Activated CD4-positive, alpha-beta T cell treated with anti-CD3 and anti-CD28 coated beads, Interleukin-2, amount 50 U/mL, for 1 hour (primary cell): Measurements from ENCODE around the gene SLC19A1.

Experiments
- DNase-seq: peaks from one replicate; pipeline ENCODE4 v3.0.0-alpha.2; 2020

SLC19A1 gene

GRCh38 chr21:45542242-45542666 is at the start of gene SLC19A1:
TSS of gene SLC19A1 (minus strand) at chr21:45542440. CDS start at chr21:45537959, 4,481 bp downstream.
- peak; percentile 68 for DNase-seq

DNA sequence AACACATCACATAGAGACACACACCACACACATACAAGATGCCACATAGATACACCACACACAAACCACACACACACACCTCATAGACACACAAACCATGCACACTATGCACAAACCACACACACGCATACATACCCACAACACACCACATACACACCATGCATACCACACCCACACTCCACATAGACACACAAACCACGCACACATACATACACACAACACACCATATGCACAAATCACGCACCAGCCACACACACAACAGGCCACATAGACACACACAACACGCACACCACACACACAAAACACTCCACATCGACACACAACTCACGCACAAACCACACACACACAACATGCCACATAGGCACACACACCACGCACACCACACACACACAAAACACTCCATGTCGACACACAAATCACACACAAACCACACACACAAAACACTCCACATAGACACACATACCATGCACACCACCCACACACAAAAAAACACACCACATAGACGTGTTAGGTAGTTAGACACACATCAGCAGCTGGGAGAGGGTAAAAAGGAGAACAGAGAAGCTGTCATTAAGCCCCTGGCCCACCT is 49.5 kb upstream of the SLC19A1 start:
- no peak for DNase-seq

GRCh38 chr21:45590726-45591618 is 48.7 kb upstream of the SLC19A1 start:
- peak; percentile 36 for DNase-seq

GRCh38 chr21:45590246-45590725 is 48.0 kb upstream of the SLC19A1 start:
- DNase-seq: peak; percentile 79

GRCh38 chr21:45589686-45590245 is 47.5 kb upstream of the SLC19A1 start:
- DNase-seq: no peak

- no peak for DNase-seq
Measured at GRCh38 chr21:45588871-45589491, 46.7 kb upstream of the SLC19A1 start.

DNA sequence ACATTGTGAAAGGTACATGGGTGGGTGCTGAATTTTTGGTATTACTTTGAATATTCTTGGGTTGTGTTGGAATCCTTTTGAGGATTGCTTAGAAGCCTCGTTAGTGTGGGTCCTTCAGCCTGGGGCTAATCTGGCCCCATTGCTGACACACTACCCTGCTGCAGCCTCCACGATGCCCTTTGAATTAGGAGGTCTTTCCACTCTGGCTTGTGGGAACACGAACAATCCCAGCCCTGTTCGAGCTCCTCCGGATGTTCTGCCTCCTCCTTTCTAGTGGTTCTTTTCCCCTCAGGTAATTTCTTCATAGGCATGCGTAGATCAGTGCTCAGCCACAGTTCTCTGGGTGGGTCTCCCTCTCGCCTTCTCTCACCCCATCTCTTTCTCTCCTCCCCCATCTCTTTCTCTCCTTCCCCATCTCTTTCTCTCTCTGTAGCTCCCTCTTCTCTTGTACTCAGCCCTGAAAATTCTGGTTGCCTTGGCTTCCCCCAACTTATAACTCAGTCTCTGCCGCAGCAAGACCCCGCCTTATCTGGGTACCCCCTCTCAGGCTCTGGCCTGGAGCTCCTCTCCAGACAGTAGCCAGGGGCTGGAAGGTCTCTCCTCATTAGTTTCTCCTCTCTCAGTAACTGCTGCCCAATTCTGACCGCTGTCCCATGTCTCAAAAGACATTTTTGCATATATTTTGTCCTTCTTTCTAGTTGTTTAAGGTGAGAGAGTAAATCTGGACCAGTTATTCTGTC is 46.0 kb upstream of the SLC19A1 start:
- no peak for DNase-seq

- no peak for DNase-seq
Measured at GRCh38 chr21:45586289-45586858, 44.1 kb upstream of the SLC19A1 start.

GRCh38 chr21:45584786-45585185 is 42.5 kb upstream of the SLC19A1 start:
- no peak for DNase-seq

DNA sequence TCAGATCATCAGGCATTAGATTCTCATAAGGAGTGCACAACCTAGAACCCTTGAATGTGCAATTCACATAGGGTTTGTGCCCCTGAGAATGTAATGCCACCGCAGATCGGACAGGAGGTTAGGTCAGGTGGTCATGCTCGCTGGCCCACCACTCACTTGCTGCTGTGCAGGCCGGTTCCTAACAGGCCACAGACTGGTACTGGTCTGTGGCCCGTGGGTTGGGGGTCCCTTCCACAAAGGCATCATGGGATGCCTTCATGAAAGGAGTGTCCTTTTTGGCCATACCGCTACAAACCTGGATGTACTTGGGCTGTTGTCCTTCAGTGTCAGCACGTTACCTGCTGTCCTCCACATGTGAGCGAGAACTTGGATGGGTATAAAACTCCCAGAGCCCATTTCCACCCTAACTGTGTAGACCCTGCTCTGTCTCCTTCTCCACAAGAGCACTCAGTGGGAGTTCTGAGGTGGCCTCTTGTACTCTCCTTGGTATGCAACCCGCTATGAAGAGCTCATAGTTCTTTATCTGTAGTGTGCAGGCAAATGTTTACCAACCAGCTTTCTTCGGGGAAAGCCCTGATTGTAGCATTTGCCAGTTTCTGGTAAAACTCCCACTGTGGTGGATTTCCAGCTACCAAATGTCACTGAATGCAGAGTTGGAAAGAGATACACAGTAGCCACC is 41.7 kb upstream of the SLC19A1 start:
- DNase-seq: no peak

GRCh38 chr21:45582128-45582527 is 39.9 kb upstream of the SLC19A1 start:
- DNase-seq: no peak

DNA sequence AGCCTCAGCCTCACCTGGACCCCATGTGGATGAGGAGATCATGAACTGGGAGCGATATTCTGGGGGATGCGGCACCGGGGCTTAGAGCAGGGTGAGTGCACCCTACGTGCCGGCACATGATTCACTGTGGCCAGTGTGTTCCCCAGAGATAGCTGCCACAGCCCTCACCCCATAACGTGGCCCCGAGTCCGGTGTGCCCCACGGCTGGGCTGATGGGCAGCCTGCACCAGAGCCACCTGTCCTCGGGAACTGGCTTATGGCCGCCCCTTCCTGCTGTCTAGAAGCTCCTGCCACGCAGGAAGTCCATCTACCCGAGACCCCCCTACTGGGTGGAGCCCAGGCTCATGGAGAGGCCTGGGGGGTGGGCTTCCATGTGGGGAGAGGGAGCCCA is 39.1 kb upstream of the SLC19A1 start:
- DNase-seq: no peak

GRCh38 chr21:45580576-45581321 is 38.5 kb upstream of the SLC19A1 start:
- DNase-seq: no peak

DNA sequence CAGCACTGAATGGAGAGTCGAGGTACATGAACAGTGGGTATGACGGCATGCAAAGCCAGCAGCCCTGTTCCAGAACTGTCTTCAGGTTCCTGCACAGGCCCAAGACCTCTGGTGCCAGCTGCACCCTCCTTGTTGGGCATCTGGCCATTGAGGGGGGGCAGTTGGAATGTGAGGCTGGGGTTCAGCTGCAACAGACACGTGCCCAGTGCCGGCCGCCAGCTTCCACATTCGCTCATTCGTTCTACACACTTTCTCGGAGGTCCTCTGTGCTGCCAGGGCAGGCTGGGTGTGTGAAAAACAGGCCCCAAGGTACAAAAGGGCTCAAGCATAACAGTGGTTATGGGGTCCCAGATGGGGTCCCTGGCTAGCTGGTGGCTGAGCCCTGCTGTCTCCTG is 37.9 kb upstream of the SLC19A1 start:
- no peak for DNase-seq

DNA sequence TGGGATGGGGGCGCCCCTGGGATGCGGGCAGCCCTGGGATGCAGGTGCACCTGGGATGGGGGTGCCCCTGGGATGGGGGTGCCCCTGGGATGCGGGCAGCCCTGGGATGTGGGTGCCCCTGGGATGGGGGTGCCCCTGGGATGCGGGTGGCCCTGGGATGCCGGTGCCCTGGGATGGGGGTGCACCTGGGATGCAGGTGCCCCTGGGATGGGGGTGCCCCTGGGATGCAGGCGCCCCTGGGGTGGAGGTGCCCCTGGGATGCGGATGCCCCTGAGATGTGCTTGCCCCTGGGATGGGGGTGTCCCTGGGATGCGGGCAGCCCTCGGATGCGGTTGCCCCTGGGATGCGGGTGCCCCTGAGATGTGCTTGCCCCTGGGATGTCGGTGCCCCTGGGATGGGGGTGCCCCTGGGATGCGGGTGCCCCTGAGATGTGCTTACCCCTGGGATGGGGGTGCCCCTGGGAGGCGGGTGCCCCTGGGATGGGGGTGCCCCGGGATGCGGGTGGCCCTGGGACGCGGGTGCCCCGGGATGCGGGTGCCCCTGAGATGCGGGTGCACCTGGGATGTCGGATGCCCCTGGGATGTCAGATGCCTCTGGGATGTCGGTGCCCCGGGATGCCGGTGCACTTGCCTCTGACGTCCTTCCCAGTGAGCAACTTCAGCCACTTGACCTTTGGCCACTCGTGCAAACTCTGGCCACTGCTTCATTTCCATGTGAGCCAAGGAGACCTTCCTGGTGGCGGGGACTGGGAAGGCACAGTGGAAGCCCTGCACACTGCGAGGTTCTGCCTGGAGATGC is 37.3 kb upstream of the SLC19A1 start:
- DNase-seq: no peak

- no peak for DNase-seq
Measured at GRCh38 chr21:45578811-45579381, 36.7 kb upstream of the SLC19A1 start.

- DNase-seq: no peak
Measured at GRCh38 chr21:45578176-45578801, 36.0 kb upstream of the SLC19A1 start.

- no peak for DNase-seq
Measured at GRCh38 chr21:45577801-45578175, 35.5 kb upstream of the SLC19A1 start.
